Measurements from ENCODE around the gene TBK1.

TBK1 gene

GRCh38 chr12:64550755-64551154 is 98.8 kb downstream of the TBK1 start:
- DNase-seq: no peak

DNA sequence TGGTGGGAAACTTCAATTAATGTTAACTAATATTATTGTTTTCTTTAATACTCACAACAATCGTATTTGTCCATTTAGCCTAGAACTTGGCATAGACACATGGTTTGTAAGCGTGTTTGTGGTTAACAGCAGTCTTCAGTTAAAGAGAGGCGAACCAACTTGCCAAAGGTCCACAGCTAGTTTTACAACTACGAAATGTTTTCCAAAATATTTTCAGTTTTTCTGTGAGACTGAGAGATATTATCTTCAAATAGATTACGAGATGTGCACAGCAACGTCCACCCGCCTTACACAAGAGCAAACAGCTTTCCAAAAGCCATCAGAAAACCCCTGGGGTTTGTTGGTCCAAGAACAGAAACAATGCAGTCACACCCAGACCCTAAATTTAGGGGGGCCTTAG is 99.8 kb downstream of the TBK1 start:
- DNase-seq: no peak

Data from effector CD4-positive, alpha-beta T cell (primary cell).